Measurements from ENCODE around the gene RANBP17.

RANBP17 gene

DNA sequence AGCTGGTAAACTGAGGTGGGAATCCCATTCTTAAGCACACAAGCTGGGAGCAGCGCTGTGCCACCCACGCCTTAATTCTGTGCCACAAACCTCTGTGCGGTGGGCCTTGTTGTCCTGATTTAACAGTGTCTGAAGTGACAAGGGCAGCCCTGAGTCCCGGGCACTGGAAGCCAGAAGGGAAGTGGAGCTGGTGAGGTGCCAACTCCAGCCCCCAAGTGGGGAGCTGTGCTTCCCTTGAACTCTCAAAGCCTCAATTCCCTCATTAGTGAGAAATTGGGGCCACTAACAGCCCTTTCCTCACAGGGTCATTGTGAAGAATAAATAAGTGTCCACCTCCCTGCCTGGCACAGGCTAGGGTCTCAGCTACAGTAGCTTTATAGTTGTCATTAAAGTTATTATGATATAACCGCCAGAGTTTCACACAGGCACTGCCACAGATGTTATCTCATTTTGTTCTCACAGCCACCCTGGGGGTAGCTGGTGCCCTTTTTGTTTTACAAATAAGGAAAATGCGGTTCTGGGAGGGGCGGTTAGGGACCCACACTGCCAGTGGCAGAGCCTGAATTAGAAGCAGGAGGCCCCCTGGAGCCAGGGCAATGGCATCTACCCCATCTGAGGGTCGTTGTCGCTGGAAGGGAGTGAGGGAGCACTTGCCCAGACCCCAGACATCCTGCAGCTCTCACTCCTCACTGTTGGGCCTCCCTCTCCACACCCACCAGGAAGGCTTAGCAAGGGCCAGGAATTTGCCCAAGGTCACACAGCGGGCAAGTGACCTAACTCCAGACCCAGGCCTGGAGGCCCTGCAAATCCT, 445.2 kb downstream of the RANBP17 start:
- DNase-seq, result no peak

GRCh38 chr5:171307789-171308452, 446.1 kb downstream of the RANBP17 start:
- no peak for DNase-seq

GRCh38 chr5:171308453-171309275, 446.8 kb downstream of the RANBP17 start, which contains the start of gene TLX3:
TSS of gene TLX3 (plus strand) at chr5:171309248. CDS start at chr5:171309366, 118 bp downstream.
- DNase-seq, result no peak

- DNase-seq, result no peak
Measured at GRCh38 chr5:171309276-171310211, 447.7 kb downstream of the RANBP17 start.

DNA sequence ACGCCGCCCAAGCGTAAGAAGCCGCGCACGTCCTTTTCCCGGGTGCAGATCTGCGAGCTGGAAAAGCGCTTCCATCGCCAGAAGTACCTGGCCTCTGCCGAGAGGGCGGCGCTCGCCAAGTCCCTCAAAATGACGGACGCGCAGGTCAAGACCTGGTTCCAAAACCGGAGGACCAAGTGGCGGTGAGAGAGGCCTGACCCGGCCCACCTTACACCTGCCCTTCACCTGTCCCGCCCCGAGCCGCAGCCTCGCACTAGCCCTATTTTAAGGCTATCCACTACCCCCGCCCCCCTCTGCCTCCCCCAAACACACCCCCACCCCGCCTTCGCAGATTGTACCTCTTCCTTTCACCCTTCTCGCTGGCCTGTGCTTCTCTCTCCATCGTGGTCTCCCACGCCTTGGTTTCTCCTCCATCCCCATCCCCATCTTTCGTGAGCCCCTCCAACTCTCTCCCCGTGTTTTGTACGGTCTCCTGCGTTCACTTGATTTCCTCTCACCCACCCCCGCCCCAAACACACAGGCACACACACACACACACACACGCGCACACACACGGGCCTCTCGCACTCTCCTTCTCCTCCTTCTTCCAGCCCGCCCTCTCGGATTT, 448.5 kb downstream of the RANBP17 start:
- DNase-seq, result no peak

DNA sequence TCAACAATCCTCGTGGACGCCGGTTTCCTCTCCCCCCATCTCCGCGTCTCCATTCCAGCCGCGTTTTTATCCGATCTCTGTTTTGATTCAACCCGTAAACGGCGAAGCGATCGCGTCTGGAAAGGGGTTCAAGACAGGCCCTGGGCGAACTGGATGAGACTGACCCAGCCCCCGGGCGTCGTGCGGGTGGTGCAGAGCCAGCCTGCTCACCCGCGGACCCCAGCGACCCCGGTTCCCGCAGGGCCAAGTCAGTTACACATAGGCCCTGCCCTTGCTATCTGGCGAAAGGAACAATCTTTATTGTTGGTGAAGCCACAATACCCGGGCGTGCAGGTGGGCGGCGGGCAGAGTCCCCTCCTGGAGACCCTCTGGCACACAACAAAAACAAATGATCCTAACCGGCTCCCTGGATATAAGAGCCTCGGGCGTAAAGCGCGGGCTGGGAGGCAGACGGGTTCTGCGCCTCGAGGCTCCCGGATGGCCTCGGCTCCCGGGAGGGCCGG, 449.1 kb downstream of the RANBP17 start:
- DNase-seq, result no peak

GRCh38 chr5:171311322-171312077, 449.7 kb downstream of the RANBP17 start:
- no peak for DNase-seq

DNA sequence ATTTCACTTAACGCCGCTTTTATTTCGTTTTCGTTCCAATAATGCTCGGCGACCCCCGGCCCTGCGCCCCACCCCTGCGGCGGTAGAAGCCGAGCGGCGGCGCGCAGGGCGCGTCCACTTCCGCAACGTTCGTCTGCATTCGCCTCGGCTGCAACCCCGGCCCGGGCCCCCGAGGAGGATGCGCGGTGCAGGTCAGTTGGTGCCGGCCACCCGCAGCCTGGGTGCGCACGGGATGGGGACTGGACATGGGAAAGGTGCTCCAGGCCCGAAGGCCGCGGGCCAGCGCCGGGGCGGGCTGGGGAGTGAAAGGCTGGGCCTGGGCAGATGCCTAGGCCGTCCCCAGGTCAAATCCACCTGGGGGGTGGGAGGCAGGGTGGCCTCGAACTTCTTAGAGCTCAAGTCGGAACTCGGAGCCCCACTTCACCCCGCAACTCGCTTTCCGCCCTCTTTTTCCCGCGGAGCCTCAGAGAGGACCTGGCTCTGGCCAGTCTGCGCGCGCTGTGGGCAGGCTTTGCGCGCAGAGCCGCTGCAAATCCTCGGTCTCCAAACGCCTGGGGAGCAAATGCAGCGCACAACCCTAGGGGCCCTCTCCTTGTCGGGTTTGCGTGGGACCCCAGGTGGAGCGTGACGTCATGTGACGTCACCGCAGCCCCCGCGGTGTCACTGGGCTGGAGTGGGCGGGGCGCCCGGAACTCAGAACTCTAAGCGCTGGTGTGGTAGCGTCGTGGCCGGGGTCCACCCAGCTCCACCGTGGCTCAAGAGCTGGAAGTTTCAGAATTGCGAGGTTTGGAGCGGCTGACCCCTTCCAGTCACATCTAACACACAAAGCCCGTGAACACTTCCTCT, 450.5 kb downstream of the RANBP17 start:
- DNase-seq, result no peak

- DNase-seq, result no peak
Measured at GRCh38 chr5:171313481-171314206, 451.8 kb downstream of the RANBP17 start.

DNA sequence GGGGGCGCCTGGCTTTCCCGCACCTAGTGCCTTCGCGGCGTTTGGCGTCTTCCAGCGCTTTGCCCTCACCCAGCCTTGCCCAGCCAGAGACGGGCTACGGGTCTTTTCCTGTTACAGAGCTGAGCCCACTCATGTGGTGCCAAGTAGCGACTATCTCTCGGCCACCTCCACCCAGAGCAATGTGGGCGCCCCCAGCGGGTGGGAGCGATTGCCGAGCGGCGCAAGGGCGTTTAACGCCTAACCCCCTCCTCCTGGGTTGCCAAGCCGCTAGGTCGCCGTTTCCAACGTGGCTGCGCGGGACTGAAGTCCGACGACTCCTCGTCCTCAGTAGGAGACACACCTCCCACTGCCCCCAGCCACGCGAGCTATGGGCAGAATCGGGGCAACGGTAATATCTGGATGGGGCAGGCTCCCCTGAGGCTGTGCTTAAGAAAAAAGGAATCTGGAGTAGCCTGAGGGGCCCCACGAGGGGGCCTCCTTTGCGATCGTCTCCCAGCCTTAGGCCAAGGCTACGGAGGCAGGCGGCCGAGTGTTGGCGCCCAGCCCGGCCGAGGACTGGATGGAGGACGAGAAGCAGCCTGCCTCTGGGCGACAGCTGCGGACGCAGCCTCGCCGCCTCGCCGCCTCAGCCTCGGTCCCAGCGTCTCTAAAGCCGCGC, 453.0 kb downstream of the RANBP17 start:
- DNase-seq, result no peak

DNA sequence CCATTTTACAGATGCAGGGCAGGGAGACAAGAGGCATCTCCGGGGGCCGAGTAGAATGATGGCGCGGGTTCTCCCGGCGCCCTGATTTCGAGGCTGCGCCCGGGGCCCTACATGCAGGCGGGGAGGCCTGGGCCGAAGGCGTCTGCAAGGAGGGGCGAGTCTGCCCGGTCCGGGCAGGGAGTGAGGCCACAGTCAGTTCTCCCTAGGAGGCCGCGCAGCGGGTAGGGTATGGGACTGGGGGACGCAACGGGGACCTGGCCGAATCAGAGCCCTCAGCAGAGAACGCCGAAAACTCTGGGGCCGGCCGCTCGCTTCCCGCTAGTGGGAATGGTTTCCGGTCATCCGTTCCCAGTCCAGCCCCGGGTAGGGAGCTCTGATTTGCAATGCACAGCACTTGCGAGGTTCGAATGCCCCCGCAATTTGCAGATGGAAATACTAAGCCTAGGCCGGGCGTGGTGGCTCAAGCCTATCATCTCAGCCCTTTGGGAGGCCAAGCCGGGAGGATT, 453.6 kb downstream of the RANBP17 start:
- no peak for DNase-seq

- DNase-seq, result no peak
Measured at GRCh38 chr5:171315925-171316257, 454.1 kb downstream of the RANBP17 start.

- no peak for DNase-seq
Measured at GRCh38 chr5:171316258-171317121, 454.7 kb downstream of the RANBP17 start.

GRCh38 chr5:171317230-171317629, 455.4 kb downstream of the RANBP17 start:
- DNase-seq, result no peak

- no peak for DNase-seq
Measured at GRCh38 chr5:171318026-171318425, 456.2 kb downstream of the RANBP17 start.

- no peak for DNase-seq
Measured at GRCh38 chr5:171321447-171321846, 459.6 kb downstream of the RANBP17 start.

DNA sequence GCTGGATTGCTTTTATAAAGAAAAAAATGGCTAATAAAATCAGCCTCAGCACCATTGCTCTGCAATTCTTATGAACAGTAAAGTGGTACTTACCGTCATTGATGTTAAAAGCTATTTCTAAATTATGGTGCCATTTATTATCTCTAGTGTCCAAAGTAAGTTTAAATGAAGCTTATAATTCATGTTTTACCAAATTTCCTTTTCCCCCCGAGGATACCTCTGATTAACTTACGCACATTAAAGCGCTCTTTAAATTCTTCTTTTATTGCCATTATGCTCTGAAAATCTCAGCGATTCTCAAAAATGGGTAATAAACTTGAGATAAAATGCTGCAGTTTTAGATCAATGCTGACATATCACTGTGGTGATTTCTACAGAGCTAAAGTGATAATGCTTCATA, 460.7 kb downstream of the RANBP17 start:
- DNase-seq, result no peak

- no peak for DNase-seq
Measured at GRCh38 chr5:171323007-171323406, 461.2 kb downstream of the RANBP17 start.
